Testis (tissue), 2 donors: Measurements from ENCODE around the gene TSC22D1.

Source experiments
- POLR2A ChIP-seq: fragments of 450-650 bp; IDR thresholded peaks from one replicate; pipeline ENCODE4 v1.6.1; 2017; ENCODE audit warnings: antibody characterized with exemption, mild to moderate bottlenecking, moderate library complexity
- TF ChIP-seq, protein P1 (sequence below), 3 experiments: fragments of 450-650 bp in 2 of 3; fragments of 200-600 bp in 1 of 3; sonication (generic) in 1 of 3; IDR thresholded peaks; one replicate each; pipeline ENCODE4 v1.5.1; 2016 to 2019; ENCODE audit warnings: antibody characterized with exemption in 3 of 3, mild to moderate bottlenecking in 2 of 3, moderate library complexity in 1 of 3

DNA sequence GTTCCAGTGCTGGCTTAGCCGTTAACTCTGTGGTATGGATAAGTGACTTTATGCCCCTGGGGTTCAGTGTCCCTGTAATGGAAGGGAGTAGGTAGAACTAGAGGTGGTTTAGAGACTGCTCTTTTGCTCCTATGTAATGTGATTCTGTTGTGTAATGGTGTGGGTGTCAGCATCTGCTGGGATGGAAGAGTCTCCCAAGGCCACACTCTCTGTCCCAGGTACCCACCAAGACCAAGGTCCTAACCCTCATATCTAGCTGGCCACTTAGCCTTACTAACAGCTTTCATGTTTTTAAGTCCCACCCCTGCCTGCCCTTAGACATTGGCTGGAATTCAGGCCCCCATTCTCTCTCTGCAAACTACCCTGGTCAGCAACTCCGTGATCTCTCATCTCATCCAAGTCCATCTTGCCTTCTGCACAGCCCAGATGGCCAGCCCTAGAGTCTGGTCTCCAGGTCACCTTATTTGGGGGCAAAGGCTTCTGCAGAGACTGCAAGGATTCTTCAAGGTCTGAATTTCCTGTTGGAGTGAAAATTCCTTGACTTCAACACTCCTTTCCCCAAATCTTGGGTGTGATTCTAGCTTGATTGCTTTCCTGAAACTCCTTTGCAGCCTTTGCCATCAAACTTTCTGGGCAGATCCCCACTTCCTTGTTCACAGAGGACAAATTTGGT is 154.1 kb downstream of the TSC22D1 start:
- TF ChIP-seq, protein P1, sequence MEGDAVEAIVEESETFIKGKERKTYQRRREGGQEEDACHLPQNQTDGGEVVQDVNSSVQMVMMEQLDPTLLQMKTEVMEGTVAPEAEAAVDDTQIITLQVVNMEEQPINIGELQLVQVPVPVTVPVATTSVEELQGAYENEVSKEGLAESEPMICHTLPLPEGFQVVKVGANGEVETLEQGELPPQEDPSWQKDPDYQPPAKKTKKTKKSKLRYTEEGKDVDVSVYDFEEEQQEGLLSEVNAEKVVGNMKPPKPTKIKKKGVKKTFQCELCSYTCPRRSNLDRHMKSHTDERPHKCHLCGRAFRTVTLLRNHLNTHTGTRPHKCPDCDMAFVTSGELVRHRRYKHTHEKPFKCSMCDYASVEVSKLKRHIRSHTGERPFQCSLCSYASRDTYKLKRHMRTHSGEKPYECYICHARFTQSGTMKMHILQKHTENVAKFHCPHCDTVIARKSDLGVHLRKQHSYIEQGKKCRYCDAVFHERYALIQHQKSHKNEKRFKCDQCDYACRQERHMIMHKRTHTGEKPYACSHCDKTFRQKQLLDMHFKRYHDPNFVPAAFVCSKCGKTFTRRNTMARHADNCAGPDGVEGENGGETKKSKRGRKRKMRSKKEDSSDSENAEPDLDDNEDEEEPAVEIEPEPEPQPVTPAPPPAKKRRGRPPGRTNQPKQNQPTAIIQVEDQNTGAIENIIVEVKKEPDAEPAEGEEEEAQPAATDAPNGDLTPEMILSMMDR (IDR thresholded peaks at IDR 0.05), result no peak
- no peak for TF ChIP-seq POLR2A
